Gastroesophageal sphincter (tissue), 3 donors: ENCODE results near the gene HADHB.

Experiments used
- EP300 ChIP-seq: sonication (generic); formaldehyde crosslinking; IDR thresholded peaks from one replicate; pipeline ENCODE4 v1.6.1; 2017; ENCODE audit warnings: antibody characterized with exemption, mild to moderate bottlenecking
- POLR2A ChIP-seq, 2 donors: fragments of 450-650 bp; IDR thresholded peaks; one replicate each; pipeline ENCODE4 v1.6.1; 2017; ENCODE audit warnings: antibody characterized with exemption in 2 of 2, mild to moderate bottlenecking in 2 of 2, moderate library complexity in 1 of 2
- POLR2AphosphoS5 ChIP-seq: sonication (generic); formaldehyde crosslinking; IDR thresholded peaks from one replicate; pipeline ENCODE4 v1.6.1; 2017; ENCODE audit warnings: antibody characterized with exemption
- TF ChIP-seq, protein P1 (sequence below), 4 experiments: fragments of 200-600 bp in 2 of 4; fragments of 450-650 bp in 2 of 4; sonication (generic) in 1 of 4; IDR thresholded peaks; one replicate each; pipeline ENCODE4 v1.5.1; 2017 to 2019; ENCODE audit warnings: antibody characterized with exemption in 4 of 4, mild to moderate bottlenecking in 2 of 4, moderate library complexity in 2 of 4

GRCh38 chr2:26215833-26216232, 28.9 kb upstream of the HADHB start:
- TF ChIP-seq, protein P1, sequence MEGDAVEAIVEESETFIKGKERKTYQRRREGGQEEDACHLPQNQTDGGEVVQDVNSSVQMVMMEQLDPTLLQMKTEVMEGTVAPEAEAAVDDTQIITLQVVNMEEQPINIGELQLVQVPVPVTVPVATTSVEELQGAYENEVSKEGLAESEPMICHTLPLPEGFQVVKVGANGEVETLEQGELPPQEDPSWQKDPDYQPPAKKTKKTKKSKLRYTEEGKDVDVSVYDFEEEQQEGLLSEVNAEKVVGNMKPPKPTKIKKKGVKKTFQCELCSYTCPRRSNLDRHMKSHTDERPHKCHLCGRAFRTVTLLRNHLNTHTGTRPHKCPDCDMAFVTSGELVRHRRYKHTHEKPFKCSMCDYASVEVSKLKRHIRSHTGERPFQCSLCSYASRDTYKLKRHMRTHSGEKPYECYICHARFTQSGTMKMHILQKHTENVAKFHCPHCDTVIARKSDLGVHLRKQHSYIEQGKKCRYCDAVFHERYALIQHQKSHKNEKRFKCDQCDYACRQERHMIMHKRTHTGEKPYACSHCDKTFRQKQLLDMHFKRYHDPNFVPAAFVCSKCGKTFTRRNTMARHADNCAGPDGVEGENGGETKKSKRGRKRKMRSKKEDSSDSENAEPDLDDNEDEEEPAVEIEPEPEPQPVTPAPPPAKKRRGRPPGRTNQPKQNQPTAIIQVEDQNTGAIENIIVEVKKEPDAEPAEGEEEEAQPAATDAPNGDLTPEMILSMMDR (IDR thresholded peaks at IDR 0.05), result no peak
- TF ChIP-seq EP300 (no peak), POLR2A (IDR thresholded peaks at IDR 0.05) (no peak), POLR2AphosphoS5 (no peak)
